Myocyte (in vitro differentiated cells): ENCODE measurements around the gene GFER. TPM values are rescaled to one million over a fixed set of nuclear protein-coding genes. Genes with fewer than 3 reads are reported as not detected.
"Not testable (repeated sequence)": the region's sequence is repeated elsewhere in the genome, so short reads cannot be mapped to it uniquely, and the experiment has no call there.

Experiments used
- DNase-seq: peaks from one replicate; pipeline ENCODE4 v3.0.0-alpha.2; 2012; ENCODE audit warnings: low read depth
- total RNA-seq: library from RNA; depleted of rRNA; stranded (reverse); fragments of >200 nt; gene quantifications from 2 replicates; pipeline ENCODE4 v1.2.3, GENCODE V29; 2014

Gene GFER
- total RNA-seq, 1 donor from 2014 or later: 19.9 TPM

DNA sequence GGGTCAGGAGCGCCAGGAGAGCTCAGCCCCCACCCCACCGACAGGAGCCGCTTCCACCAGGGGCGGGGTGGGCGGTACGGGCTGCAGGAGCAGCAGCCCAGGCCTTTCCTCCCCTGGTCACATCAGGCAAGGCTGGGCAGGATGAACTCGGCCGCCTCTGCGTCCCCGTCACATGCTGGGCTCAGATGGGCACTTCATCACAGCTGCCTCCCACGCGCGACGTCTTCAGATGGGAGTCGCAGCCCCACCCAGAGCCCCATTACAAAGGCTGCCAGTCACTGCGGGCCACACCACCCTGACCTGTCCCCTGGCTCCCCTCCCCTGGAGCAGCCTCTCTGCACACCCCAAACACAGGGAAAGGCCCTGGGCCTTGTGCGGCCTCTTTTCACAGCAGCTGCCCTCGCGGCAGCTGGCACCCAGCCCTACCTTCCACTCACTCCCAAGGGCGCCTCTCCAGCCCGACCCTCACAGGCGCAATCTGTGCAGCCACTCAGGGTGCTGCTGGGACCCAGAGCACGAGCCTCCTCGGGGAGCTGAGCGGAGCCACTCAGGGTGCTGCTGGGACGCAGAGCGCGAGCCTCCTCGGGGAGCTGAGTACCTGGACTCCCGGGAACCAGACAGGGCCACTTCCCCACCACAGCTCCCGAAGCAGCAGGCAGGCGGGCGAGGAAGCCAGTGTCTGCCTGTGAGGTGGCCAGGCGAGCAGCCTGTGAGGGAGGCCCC is 21.0 kb downstream of the GFER start:
- peak; percentile 66 for DNase-seq

- no peak for DNase-seq
Observed at GRCh38 chr16:2005646-2006045, 21.7 kb downstream of the GFER start.

DNA sequence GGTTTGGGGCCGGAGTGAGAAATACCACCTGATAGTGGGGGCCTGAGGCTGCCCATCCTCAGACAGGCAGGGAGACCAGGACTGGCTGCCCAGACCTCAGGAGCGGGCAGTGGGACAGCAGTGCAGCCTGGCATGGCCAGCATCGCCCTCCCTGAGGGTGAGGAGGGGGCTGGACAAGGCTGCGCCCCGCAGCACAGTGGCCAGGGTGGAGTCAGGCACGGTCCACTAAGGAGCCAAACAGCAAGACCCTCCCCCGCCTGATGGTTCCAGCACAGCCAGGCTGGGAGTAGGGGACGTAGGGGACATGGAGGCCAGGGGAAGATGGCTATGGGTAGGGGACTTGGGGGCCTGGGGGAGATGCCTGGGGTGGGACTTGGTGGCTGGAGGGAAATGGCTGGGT is 22.3 kb downstream of the GFER start:
- no peak for DNase-seq

DNA sequence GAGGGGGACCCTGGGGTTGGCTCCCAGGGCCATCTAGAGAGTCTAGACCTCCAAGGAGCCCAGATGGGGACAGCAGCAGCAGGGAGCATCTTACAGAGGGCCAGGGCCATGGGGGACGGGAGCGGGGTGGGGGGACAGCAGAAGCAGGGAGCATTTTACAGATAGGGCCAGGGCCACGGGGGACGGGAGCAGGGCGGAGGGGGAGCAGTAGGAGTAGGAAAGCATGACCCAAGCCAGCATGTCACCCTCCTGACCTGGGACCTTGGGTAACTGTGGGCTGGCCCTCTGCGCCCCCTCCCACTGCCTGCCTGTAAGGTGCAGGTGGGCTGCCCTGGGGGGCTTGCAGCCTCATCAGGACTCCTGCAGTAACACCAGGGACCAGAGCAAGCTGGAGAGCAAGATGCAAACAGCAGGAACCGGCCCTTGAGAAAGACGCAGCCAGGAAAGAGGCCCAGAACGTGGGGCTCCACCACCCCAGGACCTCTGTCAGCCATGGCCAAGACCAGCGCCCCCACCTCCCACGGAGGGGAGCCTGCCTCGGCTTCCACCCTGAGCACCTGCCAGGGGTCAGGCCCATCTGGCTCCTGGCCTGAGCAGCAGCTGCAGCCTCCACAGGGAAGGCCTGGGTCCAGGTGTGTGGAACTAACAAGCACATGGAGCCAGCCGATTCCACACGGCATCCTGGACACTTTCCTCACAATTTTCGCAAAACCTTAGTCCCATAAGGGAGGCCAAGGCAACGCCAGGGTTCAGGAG is 23.3 kb downstream of the GFER start:
- DNase-seq: no peak

DNA sequence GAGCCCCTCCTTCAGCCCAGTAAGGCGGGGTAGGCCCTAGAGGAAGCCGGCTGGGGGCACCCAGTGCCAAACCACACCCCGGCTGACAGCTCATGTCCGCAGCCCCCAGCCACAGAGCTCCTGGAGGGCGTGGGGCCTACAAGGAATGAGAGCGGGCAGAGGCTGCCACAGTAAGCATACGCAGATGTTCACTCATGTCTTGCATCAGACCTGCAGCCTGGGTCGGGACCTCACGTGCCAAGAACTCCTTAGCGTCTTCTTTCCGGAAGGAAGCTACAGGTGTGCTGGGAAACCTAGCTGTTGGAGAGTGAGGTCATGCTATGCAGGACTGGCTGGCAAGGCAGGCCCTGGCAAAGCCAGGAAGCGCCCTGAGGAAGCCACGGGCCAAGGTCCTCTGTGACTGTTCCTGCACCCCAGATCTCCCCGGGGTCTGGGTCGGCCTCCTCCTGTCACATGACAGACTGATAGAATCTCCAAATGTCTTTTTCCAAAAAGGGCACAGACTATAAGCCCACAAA is 24.1 kb downstream of the GFER start:
- DNase-seq: peak; percentile 84

GRCh38 chr16:2008631-2009163 is 24.7 kb downstream of the GFER start:
- peak; percentile 36 for DNase-seq

DNA sequence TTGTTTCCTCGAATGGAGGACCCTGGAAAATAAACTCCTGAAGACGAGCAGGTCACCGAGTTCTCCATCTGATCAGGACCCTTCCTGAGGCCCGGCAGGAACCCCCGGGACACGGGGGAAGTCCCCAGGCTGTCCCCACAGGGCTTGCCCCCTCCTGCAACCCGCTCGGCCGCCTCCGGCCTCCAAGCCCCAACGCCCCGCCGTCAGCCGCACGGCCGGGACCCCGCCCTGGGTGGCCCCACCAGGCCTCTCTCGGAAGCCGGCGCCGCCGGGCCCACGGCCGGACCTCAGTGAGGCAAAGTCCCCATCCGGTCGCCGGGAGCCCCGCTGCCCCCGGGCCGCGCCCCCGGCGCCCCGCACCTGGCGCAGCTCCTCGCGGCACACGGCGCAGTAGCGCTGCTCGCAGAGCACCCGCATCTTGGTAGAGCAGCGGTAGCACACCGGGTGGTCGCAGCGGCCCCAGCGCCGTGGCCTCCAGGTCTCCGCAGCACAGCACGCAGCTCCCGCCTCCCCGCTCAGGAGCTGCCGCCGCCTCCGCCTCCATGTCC is 25.2 kb downstream of the GFER start:
- DNase-seq: no peak

DNA sequence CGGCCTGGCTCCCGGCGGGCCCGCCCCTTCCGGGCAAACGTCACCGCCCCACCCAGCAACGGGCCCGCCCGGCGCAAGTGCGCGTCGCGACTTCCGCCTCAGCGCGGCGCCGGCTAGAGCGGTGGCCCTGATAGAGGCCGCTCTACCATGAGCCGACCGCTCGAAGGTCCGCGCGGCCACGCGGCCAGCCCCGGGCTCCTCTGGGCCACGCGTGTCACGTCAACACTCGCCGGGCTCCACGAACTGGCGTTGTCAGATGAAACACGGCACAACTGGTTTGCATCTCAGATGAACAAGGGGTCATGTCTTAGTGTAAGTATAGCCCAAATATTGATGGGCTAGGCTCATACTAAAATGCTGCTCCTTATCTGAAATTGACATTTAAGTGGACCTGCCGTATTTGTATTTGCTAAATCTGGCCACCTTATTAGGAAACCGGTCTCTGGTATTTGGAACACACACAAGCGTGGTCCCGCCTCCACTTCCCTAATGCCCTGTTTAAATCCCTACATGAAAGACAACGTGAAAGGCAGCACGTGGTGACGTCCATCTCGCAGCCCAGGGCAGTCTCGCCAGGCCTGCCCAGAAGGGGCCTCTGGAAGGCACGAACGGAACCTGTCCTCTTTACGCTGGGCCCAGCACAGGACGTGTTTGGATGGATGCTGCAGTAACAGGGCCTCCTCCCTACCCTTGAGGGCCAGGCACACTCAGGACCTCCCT is 26.0 kb downstream of the GFER start, which contains the start of gene ZNF598:
Gene ZNF598 (minus strand): TSS at position 31 of the 720 bp plus-strand sequence.
- peak; percentile 91 for DNase-seq

DNA sequence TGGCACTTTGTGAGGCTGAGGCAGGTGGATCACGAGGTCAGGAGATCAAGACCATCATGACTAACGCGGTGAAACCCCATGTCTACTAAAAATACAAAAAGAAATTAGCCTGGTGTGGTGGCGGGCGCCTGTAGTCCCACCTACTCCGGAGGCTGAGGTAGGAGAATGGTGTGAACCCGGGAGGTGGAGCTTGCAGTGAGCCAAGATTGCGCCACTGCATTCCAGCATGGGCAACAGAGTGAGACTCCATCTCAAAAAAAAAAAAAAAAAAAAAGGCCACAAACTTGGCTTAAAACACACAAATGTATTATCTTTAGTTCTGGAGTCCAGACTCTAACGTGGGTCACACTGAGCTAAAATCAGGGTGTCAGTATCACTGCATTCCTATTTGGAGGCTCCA is 27.7 kb downstream of the GFER start:
- DNase-seq: not testable (repeated sequence)

- no peak for DNase-seq
Observed at GRCh38 chr16:2013527-2013926, 29.5 kb downstream of the GFER start.

DNA sequence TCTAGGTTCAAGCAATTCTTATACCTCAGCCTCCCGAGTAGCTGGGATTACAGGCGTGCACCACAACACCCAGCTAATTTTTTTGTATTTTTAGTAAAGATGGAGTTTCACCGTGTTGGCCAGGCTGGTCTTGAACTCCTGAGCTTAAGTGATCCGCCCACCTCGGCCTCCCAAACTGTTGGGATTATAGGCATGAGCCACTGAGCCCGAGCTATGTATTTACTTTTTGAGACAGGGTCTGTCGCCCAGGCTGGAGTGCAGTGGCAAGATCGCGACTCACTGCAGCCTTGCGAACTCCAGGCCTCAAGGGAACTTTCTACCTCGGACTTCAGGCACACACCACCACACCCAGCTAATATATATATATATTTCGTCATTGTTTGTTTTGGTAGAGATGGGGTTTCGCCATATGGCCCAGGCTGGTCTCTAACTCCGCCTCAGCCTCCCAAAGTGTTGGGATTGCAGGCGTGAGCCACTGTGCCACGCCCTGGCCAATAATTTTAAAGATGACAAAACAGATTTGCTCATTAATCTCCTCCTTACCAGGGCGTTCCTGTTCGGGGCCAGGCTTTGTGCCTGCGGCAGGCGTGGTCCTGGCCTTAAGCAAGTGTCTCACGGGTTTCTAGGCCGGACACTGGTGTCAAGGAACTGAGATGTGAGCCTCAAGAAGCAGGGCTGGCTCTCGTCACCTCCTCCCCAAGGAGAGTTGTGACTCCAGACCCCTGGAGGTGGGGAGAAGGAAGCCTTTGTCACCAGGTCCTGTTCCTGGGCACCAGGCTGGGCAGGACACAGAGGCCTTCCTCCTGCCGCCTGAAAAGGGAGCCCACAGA is 31.3 kb downstream of the GFER start:
- no peak for DNase-seq

DNA sequence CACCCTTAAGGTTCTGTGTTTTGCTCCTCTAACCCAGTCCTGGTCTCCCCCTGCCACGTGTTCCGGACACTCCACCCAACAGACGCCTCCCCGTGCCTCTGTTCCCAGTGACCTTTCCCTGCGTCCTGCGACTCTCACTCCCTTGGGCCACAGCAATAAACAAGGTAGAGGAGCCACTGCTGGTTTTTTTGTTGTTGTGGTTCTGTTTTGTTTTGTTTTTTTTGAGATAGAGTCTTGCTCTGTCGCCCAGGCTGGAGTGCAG is 31.9 kb downstream of the GFER start:
- DNase-seq: no peak

DNA sequence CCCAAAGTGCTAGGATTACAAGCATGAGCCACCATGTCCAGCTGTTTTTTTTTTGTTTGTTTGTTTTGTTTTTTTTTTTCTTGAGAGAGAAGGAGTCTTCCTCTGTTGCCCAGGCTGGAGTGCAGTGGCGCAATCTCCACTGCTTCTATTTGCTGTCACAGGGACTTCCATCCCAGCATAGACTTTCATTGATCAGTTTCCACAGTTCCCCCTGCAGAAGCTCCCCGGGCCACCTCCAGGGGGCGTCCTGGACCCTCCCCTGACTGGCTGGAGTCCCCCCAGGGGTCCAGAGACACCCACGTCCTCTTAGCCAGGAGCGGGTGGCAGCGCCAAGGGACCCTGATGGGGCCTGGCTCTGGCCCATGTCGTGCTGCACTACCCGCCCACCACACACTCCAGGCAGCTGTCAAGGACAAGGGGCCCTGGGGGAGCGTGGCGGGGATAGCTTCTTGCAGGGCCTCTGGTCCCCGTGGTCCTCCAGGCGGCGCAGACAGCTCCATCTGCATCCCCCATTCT is 32.5 kb downstream of the GFER start:
- DNase-seq: no peak

GRCh38 chr16:2019518-2019920 is 35.5 kb downstream of the GFER start, which contains the start of gene NPW:
Gene NPW (plus strand): TSS chr16:2019785.
- DNase-seq: no peak

GRCh38 chr16:2019921-2020831 is 36.2 kb downstream of the GFER start:
- DNase-seq: no peak

- no peak for DNase-seq
Observed at GRCh38 chr16:2022723-2023091, 38.7 kb downstream of the GFER start.

- DNase-seq: peak; percentile 88
Observed at GRCh38 chr16:2023092-2024031, 39.4 kb downstream of the GFER start.

GRCh38 chr16:2024032-2024420 is 40.0 kb downstream of the GFER start:
- DNase-seq: no peak
